ENCODE data around the gene BRD3OS.

The BRD3OS gene

GRCh38 chr9:133978899-133979272 lies 46.4 kb upstream of the BRD3OS start:
- DNase-seq (ENCODE audit: low spot score): no peak
- in situ Hi-C loops (cut with MboI; ENCODE audit: low pct_unique_long_range_greater_than_20kb, low sequenced_read_pairs, unreplicated experiment): no loop called here

DNA sequence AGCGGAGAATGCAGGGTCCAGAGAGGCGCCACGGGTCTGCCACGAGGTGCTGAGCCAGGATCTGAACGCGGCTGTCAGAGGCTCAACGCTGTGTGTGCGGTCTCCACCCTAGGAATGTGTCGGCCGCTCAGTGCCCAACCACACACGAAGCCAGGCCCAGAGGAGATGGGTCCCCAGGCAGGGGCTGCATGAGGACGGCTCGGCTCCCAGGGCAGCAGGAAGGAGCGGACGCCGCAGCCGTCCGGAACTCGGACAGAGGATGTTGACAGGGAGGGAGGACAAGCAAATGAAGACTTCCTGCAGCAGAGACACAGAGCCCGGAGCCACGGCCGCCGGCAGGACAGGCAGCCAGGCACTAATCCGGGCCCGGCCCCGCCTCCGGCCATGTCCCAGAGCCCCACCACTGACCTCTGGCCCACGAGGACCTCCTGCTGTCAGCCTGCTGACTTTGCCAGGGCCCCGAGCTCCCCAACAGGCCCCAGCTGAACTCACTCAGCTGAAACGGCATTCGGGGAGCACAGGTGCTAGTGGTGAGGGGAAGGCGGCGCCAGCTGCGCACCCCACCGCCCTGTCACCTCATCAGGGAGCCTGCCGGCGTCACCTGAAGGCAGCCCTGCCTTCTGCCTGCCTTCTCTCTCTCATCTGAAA lies 45.9 kb upstream of the BRD3OS start:
- no peak for TF ChIP-seq CTCF (IDR thresholded peaks at IDR 0.05; ENCODE audit: extremely low read depth, insufficient read depth, missing control alignments)
- DNase-seq (ENCODE audit: low spot score): peak; percentile 70
- in situ Hi-C loops (cut with MboI; ENCODE audit: low pct_unique_long_range_greater_than_20kb, low sequenced_read_pairs, unreplicated experiment): no loop called here

More at GRCh38 chr9:133978899-133979272, 46.4 kb upstream of the BRD3OS start:
- TF ChIP-seq CTCF (IDR thresholded peaks at IDR 0.05; ENCODE audit: extremely low read depth, insufficient read depth, missing control alignments): no peak

DNA sequence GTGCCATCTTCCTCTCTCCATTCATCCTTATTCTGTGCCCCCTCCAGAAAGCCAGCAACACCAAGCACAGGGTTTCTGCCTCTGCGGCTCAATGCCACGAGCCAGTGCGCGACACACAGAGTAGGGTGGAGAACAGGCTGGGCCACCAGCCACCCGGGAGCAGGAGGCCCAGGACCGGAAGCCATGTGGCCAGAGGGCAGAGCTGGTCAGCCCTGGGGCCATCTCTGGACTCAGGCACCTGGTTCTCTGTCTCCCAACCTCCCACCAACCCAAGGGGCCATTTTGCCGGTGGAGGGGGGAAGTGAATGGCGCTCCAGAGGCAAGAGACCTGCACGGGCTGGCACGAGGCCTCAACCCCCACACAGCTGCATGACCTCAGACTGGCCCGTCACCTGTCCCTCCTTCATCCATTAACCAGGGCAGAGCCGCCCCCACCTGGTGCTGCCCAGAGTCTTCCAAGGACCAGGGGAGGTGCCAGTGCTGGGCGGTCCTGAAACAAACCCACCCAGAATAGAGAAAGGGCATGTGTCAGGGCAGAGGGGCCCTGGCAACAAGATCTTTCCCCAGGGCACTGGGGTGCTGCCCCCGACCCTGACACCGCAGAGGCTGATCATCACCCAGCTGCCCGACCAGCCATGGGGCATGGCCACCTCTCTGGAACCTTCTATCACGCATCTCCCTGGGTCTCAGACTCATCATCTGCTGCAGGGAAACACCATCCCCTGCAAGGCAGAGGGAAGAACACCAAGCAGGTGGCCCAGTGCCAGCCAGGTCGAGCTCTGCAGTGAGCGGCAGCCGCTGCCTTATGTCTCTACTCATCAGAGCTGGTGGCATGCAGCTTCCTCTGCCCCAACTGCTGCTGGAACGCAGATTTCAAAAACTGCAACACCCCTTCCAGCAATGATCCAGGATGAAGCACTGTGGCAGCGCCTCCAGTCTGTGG lies 45.1 kb upstream of the BRD3OS start:
- in situ Hi-C loops (cut with MboI; ENCODE audit: low pct_unique_long_range_greater_than_20kb, low sequenced_read_pairs, unreplicated experiment): no loop called here
- peak; percentile 48 for DNase-seq (ENCODE audit: low spot score)
- no peak for TF ChIP-seq CTCF (IDR thresholded peaks at IDR 0.05; ENCODE audit: extremely low read depth, insufficient read depth, missing control alignments)

- DNase-seq (ENCODE audit: low spot score): no peak
- no peak for TF ChIP-seq CTCF (IDR thresholded peaks at IDR 0.05; ENCODE audit: extremely low read depth, insufficient read depth, missing control alignments)
- in situ Hi-C loops (cut with MboI; ENCODE audit: low pct_unique_long_range_greater_than_20kb, low sequenced_read_pairs, unreplicated experiment): no loop called here
Observed at GRCh38 chr9:133980864-133981588, 44.3 kb upstream of the BRD3OS start.

GRCh38 chr9:133981589-133981957 lies 43.7 kb upstream of the BRD3OS start:
- in situ Hi-C loops (cut with MboI; ENCODE audit: low pct_unique_long_range_greater_than_20kb, low sequenced_read_pairs, unreplicated experiment): no loop called here
- TF ChIP-seq CTCF (IDR thresholded peaks at IDR 0.05; ENCODE audit: extremely low read depth, insufficient read depth, missing control alignments): no peak
- no peak for DNase-seq (ENCODE audit: low spot score)

DNA sequence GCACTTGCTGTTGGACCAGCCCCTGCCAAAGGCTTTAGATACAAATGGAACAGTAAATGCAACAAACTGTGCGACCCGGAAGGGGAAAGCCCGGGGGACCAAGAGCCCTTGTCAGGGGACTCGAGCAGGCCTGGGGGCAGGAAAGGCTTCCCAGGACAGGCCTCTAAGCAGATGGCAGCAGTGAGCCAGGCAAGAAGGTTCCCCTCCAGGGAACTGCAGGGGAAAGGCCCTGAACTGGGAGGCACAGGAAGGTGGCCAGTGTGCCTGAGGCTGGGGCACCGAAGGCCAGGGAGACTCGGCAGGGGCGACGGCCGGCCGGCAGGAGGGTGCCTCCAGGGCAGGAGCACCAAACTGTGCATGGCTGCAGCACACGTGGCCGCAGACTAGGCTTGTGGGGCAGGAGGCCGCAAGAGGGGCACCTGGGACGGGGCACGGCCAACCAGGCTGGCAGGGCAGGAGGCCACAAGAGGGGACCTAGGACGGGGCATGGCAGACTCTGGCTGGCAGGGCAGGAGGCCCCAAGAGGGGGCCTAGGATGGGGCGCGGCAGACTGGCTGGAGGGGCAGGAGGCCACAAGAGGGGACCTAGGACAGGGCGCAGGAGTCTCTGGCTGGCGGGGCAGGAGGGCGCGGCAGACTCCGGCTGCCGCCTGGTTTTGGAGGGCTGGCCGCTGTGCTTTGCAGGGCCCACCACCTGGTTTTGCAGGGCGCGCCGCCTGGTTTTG lies 43.2 kb upstream of the BRD3OS start:
- DNase-seq (ENCODE audit: low spot score): no peak
- no peak for TF ChIP-seq CTCF (IDR thresholded peaks at IDR 0.05; ENCODE audit: extremely low read depth, insufficient read depth, missing control alignments)
- in situ Hi-C loops (cut with MboI; ENCODE audit: low pct_unique_long_range_greater_than_20kb, low sequenced_read_pairs, unreplicated experiment): no loop called here

Data from GM13977 (cell line).